ENCODE results near the gene ALDH16A1. TPM values are rescaled to one million over a fixed set of nuclear protein-coding genes. Genes with fewer than 3 reads are reported as not detected.
A peak's percentile ranks its signal among the peaks of the same experiment; 100 is the strongest.

Gene ALDH16A1
- total and polyA plus RNA-seq, 2 of the 8 experiments (the other 6 are each of a cell fraction or from before 2014, with no cell fraction given): 30.5 to 34.3 TPM

- ChIA-PET POLR2A (ENCODE audit: partially characterized antibody) (interaction anchor here (1.1 to 1.5 kb wide), 7 partner anchors 12 to 69 kb away, joined by 3 to 4 read pairs (median 3); partner anchors contain the start of gene PIH1D1), CTCF (ENCODE audit: partially characterized antibody) (interaction anchor here (0.7 to 3.7 kb wide), 11 partner anchors 11 to 211 kb away, joined by 3 to 13 read pairs (median 8); partner anchors contain the start of genes KASH5 and SLC17A7)
- H3K36me3 ChIP-seq (ENCODE audit: control insufficient read depth in 2 of 4, insufficient read depth in 4 of 4, low read length in 3 of 4): no peaks in the 10 kb centered on the region
- peaks cover 0 to 2% of the 10 kb centered on the region in 2 experiments; a peak in 1 of 4 replicates for H3K9me3 ChIP-seq (ENCODE audit: insufficient read depth in 2 of 2, low read depth in 1 of 2, low read length in 1 of 2)
- no peak overlapping the region for H3K56ac ChIP-seq (replicated peaks; ENCODE audit: insufficient read length, low read depth, low read length)
- H2BK120ac ChIP-seq (replicated peaks; ENCODE audit: low read depth, low read length): no peak overlapping the region
- H2AK5ac ChIP-seq (ENCODE audit: low read depth, low read length): peak overlapping the region; percentile 68; the same call in 1 of the 2 replicates
- no peak overlapping the region for H3K27ac ChIP-seq (ENCODE audit: low read depth, low read length)
- 0 out of 2 replicates have a peak overlapping the region, but pooled peaks have one; percentile 61 for H2BK15ac ChIP-seq (ENCODE audit: low read length)
- DNase-seq (ENCODE audit: low read depth in 1 of 2, low spot score in 2 of 2): no peak
- no peak overlapping the region for H3K4me3 ChIP-seq (ENCODE audit: extremely low read depth in 1 of 4, insufficient read depth in 2 of 4, low read depth in 3 of 4, low read length in 4 of 4)
- no peak overlapping the region for H4K8ac ChIP-seq (ENCODE audit: extremely low read depth, insufficient read depth, low read length)
- WGBS, 2 experiments (ENCODE audit: extremely low coverage in 1 of 2, insufficient coverage in 1 of 2, insufficient read length in 1 of 2, insufficient replicate concordance in 2 of 2, low coverage in 1 of 2, low lambda C conversion rate in 2 of 2, missing lambda C conversion rate in 1 of 2): 81% methylated on average over 9 of the region's 9 CpGs; no CpG with 5 or more reads in 1 of the 2 experiments
- H3K79me1 ChIP-seq (ENCODE audit: low read depth, low read length): no peaks in the 10 kb centered on the region
- no peak overlapping the region for H3K4ac ChIP-seq (replicated peaks; ENCODE audit: insufficient read length, low read depth, low read length)
- H3K27me3 ChIP-seq (replicated peaks in 1 of 4; ENCODE audit: control insufficient read depth in 3 of 4, extremely low read depth in 1 of 4, insufficient read depth in 3 of 4, low read length in 3 of 4): peaks cover 7 to 43% (median 38%) of the 10 kb centered on the region in 4 experiments; a peak in 6 of 7 replicates
- no peaks in the 10 kb centered on the region for H3K79me2 ChIP-seq (ENCODE audit: control insufficient read depth in 1 of 2, insufficient read depth in 2 of 2, low read length in 2 of 2)
- no peak for FAIRE-seq
- no peak overlapping the region for H3K9ac ChIP-seq (replicated peaks in 1 of 4; ENCODE audit: extremely low read depth in 1 of 4, low read depth in 3 of 4, low read length in 3 of 4)
- H2BK20ac ChIP-seq (ENCODE audit: low read length): no peak overlapping the region
- no peak overlapping the region for H3K4me2 ChIP-seq (ENCODE audit: insufficient read depth in 1 of 2, low read depth in 2 of 2, low read length in 2 of 2)
- no peak overlapping the region for H2AFZ ChIP-seq (ENCODE audit: low read length)
- H3K18ac ChIP-seq (ENCODE audit: extremely low read depth, low read length): no peak overlapping the region
- peaks cover 23% of the 10 kb centered on the region for H3K23me2 ChIP-seq (ENCODE audit: low read depth, low read length)
- H2BK12ac ChIP-seq (ENCODE audit: low read depth, low read length): 0 out of 2 replicates have a peak overlapping the region, but pooled peaks have one; percentile 68
- H4K91ac ChIP-seq (replicated peaks; ENCODE audit: insufficient read length, low read length): no peak overlapping the region
- no peak overlapping the region for H2BK5ac ChIP-seq (ENCODE audit: low read depth, low read length)
- no peak overlapping the region for H4K5ac ChIP-seq (ENCODE audit: insufficient read length, low read depth, low read length)
- H3K14ac ChIP-seq (ENCODE audit: insufficient read length): no peak overlapping the region
- no peaks in the 10 kb centered on the region for H4K20me1 ChIP-seq (replicated peaks in 1 of 2; ENCODE audit: control insufficient read depth in 1 of 2, insufficient read depth in 2 of 2, low read length in 2 of 2)
- no peak overlapping the region for H3K23ac ChIP-seq (ENCODE audit: insufficient read length)
- peaks cover 4 to 37% (median 23%) of the 10 kb centered on the region in 4 experiments for H3K4me1 ChIP-seq (replicated peaks in 1 of 4; ENCODE audit: control insufficient read depth in 3 of 4, insufficient read depth in 4 of 4, low read length in 3 of 4)
- no peak for TF ChIP-seq SP2 (IDR thresholded peaks at IDR 0.05; ENCODE audit: low read length)
Measured at GRCh38 chr19:49430172-49430677, 22.8 kb upstream of the ALDH16A1 start.

All from H1 (cell line).